Upper lobe of left lung (tissue), 4 donors: ENCODE data around the gene XAGE1B.
"Not testable (repeated sequence)": the region's sequence is repeated elsewhere in the genome, so short reads cannot be mapped to it uniquely, and the experiment has no call there.

Source experiments
- EP300 ChIP-seq, 4 donors: sonication (generic); formaldehyde crosslinking; IDR thresholded peaks; one replicate each; pipeline ENCODE4 v1.5.1; 2017; ENCODE audit warnings: antibody characterized with exemption in 4 of 4, control low read depth in 2 of 4
- POLR2A ChIP-seq, 4 donors: fragments of 450-650 bp; IDR thresholded peaks; one replicate each; pipeline ENCODE4 v1.5.1; 2016 to 2017; ENCODE audit warnings: antibody characterized with exemption in 4 of 4, mild to moderate bottlenecking in 2 of 4
- TF ChIP-seq, protein P1 (sequence below), 6 experiments: fragments of 450-650 bp in 4 of 6; fragments of 200-600 bp in 2 of 6; sonication (generic) in 2 of 6; IDR thresholded peaks; one replicate each; pipeline ENCODE4 v1.5.1; 2016 to 2019; ENCODE audit warnings: antibody characterized with exemption in 6 of 6

DNA sequence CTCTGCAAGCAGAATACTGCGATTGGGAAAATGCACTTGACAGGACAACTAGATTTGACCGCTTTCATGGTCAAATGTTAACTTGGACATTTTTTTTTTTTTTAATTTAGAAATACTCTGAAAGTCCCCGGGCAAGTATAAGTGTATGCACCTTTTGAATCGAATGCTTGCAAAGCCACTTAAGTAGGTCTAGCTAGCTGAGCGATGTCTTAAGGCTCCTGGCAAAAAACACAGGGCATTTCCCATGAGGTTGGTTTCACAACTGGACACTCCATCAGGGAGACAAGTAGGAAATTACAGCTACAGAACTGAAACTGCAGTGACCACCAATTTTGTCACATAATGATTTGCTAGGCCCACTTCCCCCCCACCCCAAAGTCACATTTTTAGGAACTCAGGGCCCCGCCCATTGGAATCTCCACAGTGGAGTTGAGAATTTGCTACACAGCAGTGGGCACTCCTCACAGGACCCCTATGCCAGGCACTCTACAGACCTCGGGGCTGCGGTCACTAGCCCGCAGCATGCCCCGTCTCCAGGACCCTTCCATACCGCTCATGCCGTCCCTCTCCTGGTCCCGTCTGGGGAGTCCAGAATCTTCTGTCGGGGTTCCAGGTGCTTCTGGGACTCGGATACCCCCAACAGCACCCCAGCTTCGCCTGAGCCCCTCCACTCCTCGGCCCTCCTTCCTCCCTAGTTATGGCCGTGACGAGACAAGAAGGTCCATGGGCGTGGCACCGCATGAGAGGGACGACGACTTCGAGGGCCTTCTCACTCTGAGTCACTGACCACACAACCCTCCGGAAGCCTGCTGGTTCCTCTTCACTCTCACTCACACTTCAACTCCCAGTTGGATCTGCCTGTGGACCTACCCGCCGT lies 515 bp downstream of the XAGE1B start:
- TF ChIP-seq, protein P1, sequence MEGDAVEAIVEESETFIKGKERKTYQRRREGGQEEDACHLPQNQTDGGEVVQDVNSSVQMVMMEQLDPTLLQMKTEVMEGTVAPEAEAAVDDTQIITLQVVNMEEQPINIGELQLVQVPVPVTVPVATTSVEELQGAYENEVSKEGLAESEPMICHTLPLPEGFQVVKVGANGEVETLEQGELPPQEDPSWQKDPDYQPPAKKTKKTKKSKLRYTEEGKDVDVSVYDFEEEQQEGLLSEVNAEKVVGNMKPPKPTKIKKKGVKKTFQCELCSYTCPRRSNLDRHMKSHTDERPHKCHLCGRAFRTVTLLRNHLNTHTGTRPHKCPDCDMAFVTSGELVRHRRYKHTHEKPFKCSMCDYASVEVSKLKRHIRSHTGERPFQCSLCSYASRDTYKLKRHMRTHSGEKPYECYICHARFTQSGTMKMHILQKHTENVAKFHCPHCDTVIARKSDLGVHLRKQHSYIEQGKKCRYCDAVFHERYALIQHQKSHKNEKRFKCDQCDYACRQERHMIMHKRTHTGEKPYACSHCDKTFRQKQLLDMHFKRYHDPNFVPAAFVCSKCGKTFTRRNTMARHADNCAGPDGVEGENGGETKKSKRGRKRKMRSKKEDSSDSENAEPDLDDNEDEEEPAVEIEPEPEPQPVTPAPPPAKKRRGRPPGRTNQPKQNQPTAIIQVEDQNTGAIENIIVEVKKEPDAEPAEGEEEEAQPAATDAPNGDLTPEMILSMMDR (IDR thresholded peaks at IDR 0.05): not testable (repeated sequence)
- TF ChIP-seq EP300, POLR2A (IDR thresholded peaks at IDR 0.05): not testable (repeated sequence)
